GM21786 (cell line): ENCODE results near the gene SMG7.
"Not testable (repeated sequence)": the region's sequence is repeated elsewhere in the genome, so short reads cannot be mapped to it uniquely, and the experiment has no call there.

Experiments used
- ATAC-seq: cut with Tn5 transposase; IDR thresholded peaks from one replicate; pipeline ENCODE4 v1.9.1; 2021; ENCODE audit not compliant: unreplicated experiment

SMG7 gene, protein sequence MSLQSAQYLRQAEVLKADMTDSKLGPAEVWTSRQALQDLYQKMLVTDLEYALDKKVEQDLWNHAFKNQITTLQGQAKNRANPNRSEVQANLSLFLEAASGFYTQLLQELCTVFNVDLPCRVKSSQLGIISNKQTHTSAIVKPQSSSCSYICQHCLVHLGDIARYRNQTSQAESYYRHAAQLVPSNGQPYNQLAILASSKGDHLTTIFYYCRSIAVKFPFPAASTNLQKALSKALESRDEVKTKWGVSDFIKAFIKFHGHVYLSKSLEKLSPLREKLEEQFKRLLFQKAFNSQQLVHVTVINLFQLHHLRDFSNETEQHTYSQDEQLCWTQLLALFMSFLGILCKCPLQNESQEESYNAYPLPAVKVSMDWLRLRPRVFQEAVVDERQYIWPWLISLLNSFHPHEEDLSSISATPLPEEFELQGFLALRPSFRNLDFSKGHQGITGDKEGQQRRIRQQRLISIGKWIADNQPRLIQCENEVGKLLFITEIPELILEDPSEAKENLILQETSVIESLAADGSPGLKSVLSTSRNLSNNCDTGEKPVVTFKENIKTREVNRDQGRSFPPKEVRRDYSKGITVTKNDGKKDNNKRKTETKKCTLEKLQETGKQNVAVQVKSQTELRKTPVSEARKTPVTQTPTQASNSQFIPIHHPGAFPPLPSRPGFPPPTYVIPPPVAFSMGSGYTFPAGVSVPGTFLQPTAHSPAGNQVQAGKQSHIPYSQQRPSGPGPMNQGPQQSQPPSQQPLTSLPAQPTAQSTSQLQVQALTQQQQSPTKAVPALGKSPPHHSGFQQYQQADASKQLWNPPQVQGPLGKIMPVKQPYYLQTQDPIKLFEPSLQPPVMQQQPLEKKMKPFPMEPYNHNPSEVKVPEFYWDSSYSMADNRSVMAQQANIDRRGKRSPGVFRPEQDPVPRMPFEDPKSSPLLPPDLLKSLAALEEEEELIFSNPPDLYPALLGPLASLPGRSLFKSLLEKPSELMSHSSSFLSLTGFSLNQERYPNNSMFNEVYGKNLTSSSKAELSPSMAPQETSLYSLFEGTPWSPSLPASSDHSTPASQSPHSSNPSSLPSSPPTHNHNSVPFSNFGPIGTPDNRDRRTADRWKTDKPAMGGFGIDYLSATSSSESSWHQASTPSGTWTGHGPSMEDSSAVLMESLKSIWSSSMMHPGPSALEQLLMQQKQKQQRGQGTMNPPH

GRCh38 chr1:183472488-183473216 is at the start of gene SMG7:
TSS of gene SMG7 (plus strand) at chr1:183472499. CDS start at chr1:183472621, 122 bp downstream.
- peak; percentile 11 for ATAC-seq

GRCh38 chr1:183423541-183423940 is 48.8 kb upstream of the SMG7 start:
- no peak for ATAC-seq

GRCh38 chr1:183424691-183425090 is 47.6 kb upstream of the SMG7 start:
- ATAC-seq = no peak

- ATAC-seq = not testable (repeated sequence)
Observed at GRCh38 chr1:183427591-183427990, 44.7 kb upstream of the SMG7 start.

DNA sequence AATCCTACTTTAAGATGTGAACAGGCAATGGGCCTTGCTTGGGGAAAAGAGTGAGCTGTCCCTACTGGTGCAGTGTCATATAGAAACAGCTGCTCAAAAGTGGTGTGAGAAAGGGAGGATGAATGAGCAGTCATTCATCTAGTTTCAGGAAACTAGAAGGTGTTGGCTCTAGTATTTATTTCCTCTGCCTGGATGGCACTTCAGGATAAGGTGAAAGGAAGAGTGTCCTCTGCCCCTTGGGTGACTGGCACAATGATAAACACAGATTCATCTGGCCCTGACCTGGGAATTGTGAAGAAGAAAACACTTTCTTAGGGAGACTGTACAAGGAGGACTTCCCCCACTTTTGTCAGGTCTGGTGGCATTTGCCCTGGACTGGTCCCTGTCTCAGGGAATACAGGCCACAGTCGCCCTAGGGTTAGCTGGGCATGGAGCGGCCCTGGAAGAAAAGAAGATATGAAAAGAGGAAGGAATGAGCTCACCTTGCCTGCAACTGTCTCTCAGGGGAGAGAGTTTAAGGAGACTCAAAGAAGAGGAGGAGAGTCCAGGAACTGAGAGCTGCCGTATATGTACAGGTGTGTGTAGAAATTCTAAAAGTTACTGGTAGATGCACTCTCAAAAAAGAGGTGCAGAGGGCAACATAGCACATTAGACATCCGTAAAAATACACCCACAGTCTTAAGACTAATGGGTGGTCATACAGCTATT is 40.3 kb upstream of the SMG7 start:
- ATAC-seq = no peak

DNA sequence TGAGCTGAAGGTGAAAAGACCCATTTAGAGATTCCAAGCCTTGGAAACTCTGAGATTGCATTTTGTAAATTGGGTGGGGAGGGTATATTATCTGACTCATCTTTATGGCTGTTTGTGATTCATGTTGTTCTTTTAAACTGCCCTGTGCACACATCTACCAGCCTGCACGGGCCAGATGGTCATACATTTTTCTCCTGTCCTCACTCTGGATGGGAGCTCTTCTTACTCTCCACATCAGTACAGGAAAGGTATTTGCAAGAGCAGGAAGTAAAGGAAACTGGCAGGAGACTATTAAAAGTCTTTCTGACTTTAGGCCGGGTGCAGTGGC is 39.8 kb upstream of the SMG7 start:
- ATAC-seq = no peak

- no peak for ATAC-seq
Observed at GRCh38 chr1:183433703-183434102, 38.6 kb upstream of the SMG7 start.

- no peak for ATAC-seq
Observed at GRCh38 chr1:183435497-183435896, 36.8 kb upstream of the SMG7 start.

DNA sequence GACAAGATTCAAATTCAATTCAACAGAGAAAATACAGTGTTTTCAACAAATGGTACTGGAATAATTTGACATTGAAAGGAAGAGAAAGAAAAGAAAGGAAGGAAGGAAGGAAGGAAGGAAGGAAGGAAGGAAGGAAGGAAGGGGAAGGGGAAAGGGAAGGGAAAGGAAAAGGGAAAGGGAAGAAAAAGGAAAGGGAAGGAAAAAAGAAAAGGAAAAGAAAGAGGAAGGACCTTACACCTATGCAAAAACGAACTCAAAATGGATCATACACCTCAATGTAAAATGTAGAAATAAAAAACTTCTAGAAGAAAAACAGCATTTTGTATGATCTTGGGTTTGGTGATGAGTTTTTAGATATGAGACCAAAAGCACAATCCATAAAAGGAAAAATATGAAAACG is 34.2 kb upstream of the SMG7 start:
- ATAC-seq = no peak

GRCh38 chr1:183443011-183443410 is 29.3 kb upstream of the SMG7 start:
- ATAC-seq = no peak

GRCh38 chr1:183443466-183443865 is 28.8 kb upstream of the SMG7 start:
- no peak for ATAC-seq

- ATAC-seq = no peak
Observed at GRCh38 chr1:183444243-183444642, 28.1 kb upstream of the SMG7 start.

- no peak for ATAC-seq
Observed at GRCh38 chr1:183449223-183449770, 23.0 kb upstream of the SMG7 start.

GRCh38 chr1:183450093-183450492 is 22.2 kb upstream of the SMG7 start:
- no peak for ATAC-seq

GRCh38 chr1:183454377-183454776 is 17.9 kb upstream of the SMG7 start:
- ATAC-seq = no peak

GRCh38 chr1:183456826-183457225 is 15.5 kb upstream of the SMG7 start:
- no peak for ATAC-seq

DNA sequence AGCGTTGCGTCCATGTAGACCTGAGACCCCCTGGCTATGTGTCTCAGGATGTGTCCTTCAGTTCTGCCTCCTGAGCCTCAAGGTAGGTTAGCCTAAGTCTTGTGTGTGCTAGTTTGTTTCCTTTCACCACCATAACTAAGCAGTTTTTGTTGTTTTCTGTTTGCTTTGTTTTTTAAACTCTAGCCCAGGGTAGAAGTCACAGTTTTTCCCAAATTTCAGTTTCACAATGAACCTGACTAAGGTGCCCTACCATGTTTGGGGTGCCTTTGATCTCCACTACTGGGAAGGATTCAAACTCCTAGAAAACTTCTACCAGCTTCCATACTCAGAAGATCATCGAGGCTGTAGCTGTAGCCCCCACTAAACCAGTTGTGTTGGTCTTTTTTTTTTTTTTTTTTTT is 14.8 kb upstream of the SMG7 start:
- no peak for ATAC-seq

DNA sequence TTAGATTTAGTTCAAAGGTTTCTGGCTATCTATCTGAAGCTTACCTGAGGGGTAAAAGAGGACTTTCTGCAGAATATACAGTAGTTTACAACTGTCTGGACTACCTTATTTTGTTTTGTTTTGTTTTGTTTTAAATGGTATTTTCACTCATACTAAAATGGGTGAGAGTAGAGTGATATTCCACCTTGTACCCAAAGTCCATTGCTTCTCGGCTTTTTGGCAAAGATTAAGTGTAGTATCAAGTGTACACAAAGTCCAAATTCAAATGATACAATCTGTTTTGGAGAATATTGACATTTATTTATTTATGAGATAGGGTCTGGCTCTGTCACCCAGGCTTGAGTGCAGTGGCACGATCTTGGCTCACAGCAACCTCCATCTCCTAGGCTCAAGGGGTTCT is 11.7 kb upstream of the SMG7 start:
- no peak for ATAC-seq

GRCh38 chr1:183461350-183461749 is 10.9 kb upstream of the SMG7 start:
- no peak for ATAC-seq

DNA sequence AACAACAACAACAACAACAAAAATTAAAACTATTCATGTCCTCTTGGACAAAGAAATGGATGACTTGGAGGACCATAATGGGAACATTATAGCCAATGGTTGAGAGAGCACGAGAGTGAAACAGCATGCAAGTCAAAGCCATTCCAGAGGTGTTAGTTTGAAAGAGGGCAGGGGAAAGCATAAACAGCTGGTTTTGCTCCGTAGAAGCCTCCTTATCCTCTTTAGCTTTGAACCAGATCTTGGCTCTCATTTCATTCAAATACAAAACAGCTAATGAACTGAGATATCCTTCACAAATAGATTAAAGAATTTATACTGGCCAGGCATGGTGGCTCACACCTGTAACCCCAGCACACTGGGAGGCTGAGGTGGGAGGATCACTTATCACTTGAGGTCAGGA is 8.7 kb upstream of the SMG7 start:
- ATAC-seq = no peak
